ENCODE measurements around the gene CA9. TPM values are rescaled to one million over a fixed set of nuclear protein-coding genes. Genes with fewer than 3 reads are reported as not detected.

CA9 gene
- polyA plus RNA-seq, 4 donors, result 0.09 to 172 (median 4.4) TPM

- Histone ChIP-seq H3K4me1 (ENCODE audit: control insufficient read depth in 3 of 3, insufficient read depth in 2 of 3, low read depth in 1 of 3, low read length in 2 of 3) (peaks cover 3 to 5% (median 3%) of the 10 kb centered on the region in 3 donors), H3K4me3 (ENCODE audit: low read depth in 1 of 3, low read length in 3 of 3) (peak overlapping the region in 2 of 3 donors; percentile 53 to 59), H3K27me3 (ENCODE audit: control insufficient read depth in 3 of 3, insufficient read depth in 3 of 3, low read length in 3 of 3) (peaks cover 0 to 12% (median 0%) of the 10 kb centered on the region in 3 donors), H3K9me3 (ENCODE audit: control insufficient read depth in 2 of 2, insufficient read depth in 1 of 2, low read depth in 1 of 2, low read length in 1 of 2) (no peaks in the 10 kb centered on the region), H3K36me3 (ENCODE audit: control insufficient read depth in 3 of 3, insufficient read depth in 2 of 3, low read depth in 1 of 3, low read length in 3 of 3) (no peaks in the 10 kb centered on the region), H3K27ac (ENCODE audit: low read depth in 1 of 3, low read length in 2 of 3) (peak overlapping the region in 1 of 3 donors; percentile 27)
- whole genome bisulfite sequencing, 3 donors, result 3 to 30% (median 28%) methylated on average over 12 to 13 of the region's 13 CpGs
- FAIRE-seq (no peak), DNase-seq (peak in 1 of 2 donors; percentile 51)
Measured at GRCh38 chr9:35675204-35675603, 1.5 kb downstream of the CA9 start.

- H3K27ac ChIP-seq (ENCODE audit: low read depth in 1 of 3, low read length in 2 of 3), result peak overlapping the region in 1 of 3 donors; percentile 14
- FAIRE-seq, result no peak
- WGBS, 3 donors, result 10 to 12% (median 10%) methylated on average over 44 to 51 of the region's 51 CpGs
Measured at GRCh38 chr9:35675732-35676392, 2.1 kb downstream of the CA9 start.

DNA sequence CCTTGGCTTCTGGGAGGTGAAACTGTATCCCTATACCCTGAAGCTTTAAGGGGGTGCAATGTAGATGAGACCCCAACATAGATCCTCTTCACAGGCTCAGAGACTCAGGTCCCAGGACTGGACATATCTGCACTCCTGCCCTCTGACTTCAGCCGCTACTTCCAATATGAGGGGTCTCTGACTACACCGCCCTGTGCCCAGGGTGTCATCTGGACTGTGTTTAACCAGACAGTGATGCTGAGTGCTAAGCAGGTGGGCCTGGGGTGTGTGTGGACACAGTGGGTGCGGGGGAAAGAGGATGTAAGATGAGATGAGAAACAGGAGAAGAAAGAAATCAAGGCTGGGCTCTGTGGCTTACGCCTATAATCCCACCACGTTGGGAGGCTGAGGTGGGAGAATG is 5.4 kb downstream of the CA9 start:
- H3K4me1 ChIP-seq (ENCODE audit: control insufficient read depth in 3 of 3, insufficient read depth in 2 of 3, low read depth in 1 of 3, low read length in 2 of 3), result peaks cover 0 to 5% (median 3%) of the 10 kb centered on the region in 3 donors
- 87 to 93% (median 92%) methylated on average over 5 of the region's 5 CpGs for WGBS, 3 donors
- FAIRE-seq, result no peak

More at GRCh38 chr9:35675732-35676392, 2.1 kb downstream of the CA9 start:
- peak in 1 of 2 donors; percentile 64 for DNase-seq
- H3K4me3 ChIP-seq (ENCODE audit: low read depth in 1 of 3, low read length in 3 of 3), result peak overlapping the region in 2 of 3 donors; percentile 53 to 59
- no peaks in the 10 kb centered on the region for H3K9me3 ChIP-seq (ENCODE audit: control insufficient read depth in 2 of 2, insufficient read depth in 1 of 2, low read depth in 1 of 2, low read length in 1 of 2)
- no peaks in the 10 kb centered on the region for H3K36me3 ChIP-seq (ENCODE audit: control insufficient read depth in 3 of 3, insufficient read depth in 2 of 3, low read depth in 1 of 3, low read length in 3 of 3)
- H3K4me1 ChIP-seq (ENCODE audit: control insufficient read depth in 3 of 3, insufficient read depth in 2 of 3, low read depth in 1 of 3, low read length in 2 of 3), result peaks cover 3 to 5% (median 3%) of the 10 kb centered on the region in 3 donors
- peaks cover 0 to 12% (median 0%) of the 10 kb centered on the region in 3 donors for H3K27me3 ChIP-seq (ENCODE audit: control insufficient read depth in 3 of 3, insufficient read depth in 3 of 3, low read length in 3 of 3)

DNA sequence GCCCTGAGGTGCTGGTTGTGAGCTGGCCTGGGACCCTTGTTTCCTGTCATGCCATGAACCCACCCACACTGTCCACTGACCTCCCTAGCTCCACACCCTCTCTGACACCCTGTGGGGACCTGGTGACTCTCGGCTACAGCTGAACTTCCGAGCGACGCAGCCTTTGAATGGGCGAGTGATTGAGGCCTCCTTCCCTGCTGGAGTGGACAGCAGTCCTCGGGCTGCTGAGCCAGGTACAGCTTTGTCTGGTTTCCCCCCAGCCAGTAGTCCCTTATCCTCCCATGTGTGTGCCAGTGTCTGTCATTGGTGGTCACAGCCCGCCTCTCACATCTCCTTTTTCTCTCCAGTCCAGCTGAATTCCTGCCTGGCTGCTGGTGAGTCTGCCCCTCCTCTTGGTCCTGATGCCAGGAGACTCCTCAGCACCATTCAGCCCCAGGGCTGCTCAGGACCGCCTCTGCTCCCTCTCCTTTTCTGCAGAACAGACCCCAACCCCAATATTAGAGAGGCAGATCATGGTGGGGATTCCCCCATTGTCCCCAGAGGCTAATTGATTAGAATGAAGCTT is 6.1 kb downstream of the CA9 start:
- Histone ChIP-seq H3K27ac (ENCODE audit: low read depth in 1 of 3, low read length in 2 of 3) (no peak overlapping the region), H3K36me3 (ENCODE audit: control insufficient read depth in 3 of 3, insufficient read depth in 2 of 3, low read depth in 1 of 3, low read length in 3 of 3) (peaks cover 0 to 20% (median 0%) of the 10 kb centered on the region in 3 donors), H3K4me3 (ENCODE audit: low read depth in 1 of 3, low read length in 3 of 3) (no peak overlapping the region), H3K9me3 (ENCODE audit: control insufficient read depth in 2 of 2, insufficient read depth in 1 of 2, low read depth in 1 of 2, low read length in 1 of 2) (no peaks in the 10 kb centered on the region), H3K4me1 (ENCODE audit: control insufficient read depth in 3 of 3, insufficient read depth in 2 of 3, low read depth in 1 of 3, low read length in 2 of 3) (peaks cover 0 to 5% (median 3%) of the 10 kb centered on the region in 3 donors), H3K27me3 (ENCODE audit: control insufficient read depth in 3 of 3, insufficient read depth in 3 of 3, low read length in 3 of 3) (peaks cover 0 to 12% (median 0%) of the 10 kb centered on the region in 3 donors)
- DNase-seq (no peak), FAIRE-seq (no peak)
- WGBS, 3 donors, result 88 to 94% (median 93%) methylated on average over 8 of the region's 8 CpGs

More for the DNA sequence above, 5.4 kb downstream of the CA9 start:
- Histone ChIP-seq H3K36me3 (ENCODE audit: control insufficient read depth in 3 of 3, insufficient read depth in 2 of 3, low read depth in 1 of 3, low read length in 3 of 3) (peaks cover 0 to 16% (median 0%) of the 10 kb centered on the region in 3 donors), H3K4me3 (ENCODE audit: low read depth in 1 of 3, low read length in 3 of 3) (no peak overlapping the region), H3K9me3 (ENCODE audit: control insufficient read depth in 2 of 2, insufficient read depth in 1 of 2, low read depth in 1 of 2, low read length in 1 of 2) (no peaks in the 10 kb centered on the region), H3K27ac (ENCODE audit: low read depth in 1 of 3, low read length in 2 of 3) (no peak overlapping the region), H3K27me3 (ENCODE audit: control insufficient read depth in 3 of 3, insufficient read depth in 3 of 3, low read length in 3 of 3) (peaks cover 0 to 12% (median 0%) of the 10 kb centered on the region in 3 donors)
- no peak for DNase-seq

GRCh38 chr9:35680331-35681105 is 6.8 kb downstream of the CA9 start:
- Histone ChIP-seq H3K9me3 (ENCODE audit: control insufficient read depth in 2 of 2, insufficient read depth in 1 of 2, low read depth in 1 of 2, low read length in 1 of 2) (no peaks in the 10 kb centered on the region), H3K27me3 (ENCODE audit: control insufficient read depth in 3 of 3, insufficient read depth in 3 of 3, low read length in 3 of 3) (peaks cover 0 to 8% (median 0%) of the 10 kb centered on the region in 3 donors), H3K27ac (ENCODE audit: low read depth in 1 of 3, low read length in 2 of 3) (no peak overlapping the region), H3K4me3 (ENCODE audit: low read depth in 1 of 3, low read length in 3 of 3) (no peak overlapping the region), H3K36me3 (ENCODE audit: control insufficient read depth in 3 of 3, insufficient read depth in 2 of 3, low read depth in 1 of 3, low read length in 3 of 3) (peaks cover 0 to 27% (median 0%) of the 10 kb centered on the region in 3 donors), H3K4me1 (ENCODE audit: control insufficient read depth in 3 of 3, insufficient read depth in 2 of 3, low read depth in 1 of 3, low read length in 2 of 3) (peaks cover 0 to 5% (median 3%) of the 10 kb centered on the region in 3 donors)
- WGBS, 3 donors, result 64 to 80% (median 77%) methylated on average over 15 of the region's 15 CpGs
- FAIRE-seq, result no peak
- DNase-seq, result no peak

DNA sequence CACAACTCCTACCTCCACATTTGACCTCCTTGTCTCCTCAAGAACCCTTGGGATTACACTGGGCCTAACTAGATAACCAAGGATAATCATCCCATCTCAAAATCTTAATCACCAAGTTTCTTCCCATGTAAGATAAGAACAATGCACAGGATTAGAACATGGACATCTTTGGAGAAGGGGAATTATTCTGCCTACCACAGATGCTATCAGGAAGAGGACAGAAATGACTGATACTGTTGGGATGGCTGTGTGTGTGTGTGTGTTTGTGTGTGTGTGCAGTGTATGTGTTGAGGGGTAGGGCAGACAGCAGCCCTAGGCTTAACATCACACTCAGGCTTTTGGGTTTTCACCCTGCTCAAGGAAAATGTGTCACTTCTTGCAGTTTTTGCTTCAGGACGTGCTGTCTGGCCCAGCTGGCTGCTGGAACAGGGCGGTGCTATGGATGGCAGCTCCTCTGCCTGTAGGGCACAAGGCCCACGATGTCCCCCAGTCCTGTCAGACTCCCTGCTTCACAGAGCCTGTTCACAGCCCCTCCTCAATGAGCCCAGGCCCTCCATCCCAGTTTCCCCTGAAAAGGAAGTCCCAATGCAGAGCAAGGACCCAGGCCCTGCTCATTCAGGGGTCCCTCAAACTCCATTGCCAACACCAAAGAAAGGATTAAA is 7.7 kb downstream of the CA9 start:
- Histone ChIP-seq H3K27me3 (ENCODE audit: control insufficient read depth in 3 of 3, insufficient read depth in 3 of 3, low read length in 3 of 3) (peaks cover 0 to 2% (median 0%) of the 10 kb centered on the region in 3 donors), H3K4me1 (ENCODE audit: control insufficient read depth in 3 of 3, insufficient read depth in 2 of 3, low read depth in 1 of 3, low read length in 2 of 3) (no peaks in the 10 kb centered on the region), H3K27ac (ENCODE audit: low read depth in 1 of 3, low read length in 2 of 3) (no peak overlapping the region), H3K36me3 (ENCODE audit: control insufficient read depth in 3 of 3, insufficient read depth in 2 of 3, low read depth in 1 of 3, low read length in 3 of 3) (peaks cover 0 to 32% (median 0%) of the 10 kb centered on the region in 3 donors), H3K4me3 (ENCODE audit: low read depth in 1 of 3, low read length in 3 of 3) (no peak overlapping the region), H3K9me3 (ENCODE audit: control insufficient read depth in 2 of 2, insufficient read depth in 1 of 2, low read depth in 1 of 2, low read length in 1 of 2) (no peaks in the 10 kb centered on the region)
- FAIRE-seq (no peak), DNase-seq (no peak)
- 72 to 81% (median 76%) methylated on average over 3 of the region's 3 CpGs for WGBS, 3 donors

DNA sequence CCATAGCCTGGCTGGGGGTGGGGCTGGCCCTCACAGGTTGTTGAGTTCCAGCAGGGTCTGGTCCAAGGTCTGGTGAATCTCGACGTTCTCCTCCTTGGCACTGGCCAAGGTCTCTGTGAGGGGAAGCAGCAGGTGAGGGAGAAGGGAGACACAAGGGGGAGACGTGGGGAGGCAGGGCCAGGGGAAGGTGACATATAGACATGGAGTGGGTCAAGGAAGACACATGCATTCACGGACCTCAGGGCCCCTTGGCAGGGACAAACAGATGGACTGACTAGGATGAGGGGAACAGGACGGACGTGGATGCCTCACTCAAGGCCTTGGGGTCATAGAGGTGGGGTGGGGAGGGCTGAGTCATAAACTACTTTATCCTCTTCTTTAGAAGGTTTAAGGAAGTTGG is 8.3 kb downstream of the CA9 start:
- 44 to 66% (median 62%) methylated on average over 6 of the region's 6 CpGs for WGBS, 3 donors
- H3K27ac ChIP-seq (ENCODE audit: low read depth in 1 of 3, low read length in 2 of 3), result no peak overlapping the region
- H3K4me1 ChIP-seq (ENCODE audit: control insufficient read depth in 3 of 3, insufficient read depth in 2 of 3, low read depth in 1 of 3, low read length in 2 of 3), result no peaks in the 10 kb centered on the region
- DNase-seq (no peak), FAIRE-seq (no peak)
- H3K9me3 ChIP-seq (ENCODE audit: control insufficient read depth in 2 of 2, insufficient read depth in 1 of 2, low read depth in 1 of 2, low read length in 1 of 2), result no peaks in the 10 kb centered on the region
- no peaks in the 10 kb centered on the region for H3K27me3 ChIP-seq (ENCODE audit: control insufficient read depth in 3 of 3, insufficient read depth in 3 of 3, low read length in 3 of 3)
- H3K4me3 ChIP-seq (ENCODE audit: low read depth in 1 of 3, low read length in 3 of 3), result no peak overlapping the region
- peaks cover 0 to 36% (median 0%) of the 10 kb centered on the region in 3 donors for H3K36me3 ChIP-seq (ENCODE audit: control insufficient read depth in 3 of 3, insufficient read depth in 2 of 3, low read depth in 1 of 3, low read length in 3 of 3)
